ENCODE results near the gene UBTD2.

DNA sequence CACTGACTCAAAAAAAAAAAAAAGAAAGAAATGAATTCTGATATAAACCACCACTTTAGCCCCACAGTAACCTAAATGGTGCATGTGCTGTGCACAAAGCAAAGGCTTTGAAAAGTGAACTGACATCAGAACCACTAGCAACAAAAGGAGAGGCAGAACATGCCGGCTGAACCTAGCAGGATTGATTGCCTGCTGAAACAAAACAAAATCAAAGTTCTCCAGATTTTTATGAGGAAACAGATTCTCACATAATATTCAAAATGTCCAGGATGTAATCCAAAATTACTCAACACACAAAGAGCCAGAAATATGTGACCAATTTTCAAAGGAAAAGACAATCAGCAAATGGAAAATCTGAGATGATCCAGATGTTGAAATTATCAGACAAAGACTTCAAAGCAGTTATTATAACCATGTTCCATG, 37.9 kb downstream of the UBTD2 start:
- TF ChIP-seq POLR2AphosphoS5 (IDR thresholded peaks at IDR 0.05) (no peak), EZH2 (IDR thresholded peaks at IDR 0.05; ENCODE audit: borderline replicate concordance, insufficient read depth, low read length, poor library complexity, severe bottlenecking) (no peak), EP300 (conservative IDR thresholded peaks at IDR 0.05; ENCODE audit: poor library complexity, severe bottlenecking) (no peak), TAF1 (IDR thresholded peaks at IDR 0.05; ENCODE audit: low read depth) (no peak)
- TF ChIP-seq, protein P1, sequence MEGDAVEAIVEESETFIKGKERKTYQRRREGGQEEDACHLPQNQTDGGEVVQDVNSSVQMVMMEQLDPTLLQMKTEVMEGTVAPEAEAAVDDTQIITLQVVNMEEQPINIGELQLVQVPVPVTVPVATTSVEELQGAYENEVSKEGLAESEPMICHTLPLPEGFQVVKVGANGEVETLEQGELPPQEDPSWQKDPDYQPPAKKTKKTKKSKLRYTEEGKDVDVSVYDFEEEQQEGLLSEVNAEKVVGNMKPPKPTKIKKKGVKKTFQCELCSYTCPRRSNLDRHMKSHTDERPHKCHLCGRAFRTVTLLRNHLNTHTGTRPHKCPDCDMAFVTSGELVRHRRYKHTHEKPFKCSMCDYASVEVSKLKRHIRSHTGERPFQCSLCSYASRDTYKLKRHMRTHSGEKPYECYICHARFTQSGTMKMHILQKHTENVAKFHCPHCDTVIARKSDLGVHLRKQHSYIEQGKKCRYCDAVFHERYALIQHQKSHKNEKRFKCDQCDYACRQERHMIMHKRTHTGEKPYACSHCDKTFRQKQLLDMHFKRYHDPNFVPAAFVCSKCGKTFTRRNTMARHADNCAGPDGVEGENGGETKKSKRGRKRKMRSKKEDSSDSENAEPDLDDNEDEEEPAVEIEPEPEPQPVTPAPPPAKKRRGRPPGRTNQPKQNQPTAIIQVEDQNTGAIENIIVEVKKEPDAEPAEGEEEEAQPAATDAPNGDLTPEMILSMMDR (IDR thresholded peaks at IDR 0.05; ENCODE audit: poor library complexity, severe bottlenecking), result no peak
